HepG2 (cell line): Measurements from ENCODE around the gene DHX30. TPM values are rescaled to one million over a fixed set of nuclear protein-coding genes. Genes with fewer than 3 reads are reported as not detected.

Experiments used
- CBFB ChIP-seq: sonication (generic); formaldehyde crosslinking; IDR thresholded peaks from 2 replicates; pipeline ENCODE4 v1.4.0; 2020; ENCODE audit warnings: missing genetic modification reagents
- FOXA1 ChIP-seq, 2 experiments: fragments of 450-650 bp in 1 of 2; sonication (generic) in 1 of 2; formaldehyde crosslinking in 1 of 2; IDR thresholded peaks; 2 replicates each; pipeline versions ENCODE4 v1.4.0 to v1.6.1; 2016 to 2020; ENCODE audit warnings: missing genetic modification reagents in 1 of 2
- MED13 ChIP-seq: sonication (generic); formaldehyde crosslinking; IDR thresholded peaks from 2 replicates; pipeline ENCODE4 v1.5.0; 2020; ENCODE audit warnings: missing genetic modification reagents
- NFIB ChIP-seq: sonication (generic); formaldehyde crosslinking; IDR thresholded peaks from 2 replicates; pipeline ENCODE4 v1.9.0; 2021; ENCODE audit warnings: missing genetic modification reagents, mild to moderate bottlenecking, borderline replicate concordance
- RAD51 ChIP-seq: fragments of 450-650 bp; IDR thresholded peaks from 2 replicates; pipeline ENCODE4 v1.6.1; 2016; ENCODE audit warnings: borderline replicate concordance
- YEATS2 ChIP-seq: sonication (generic); formaldehyde crosslinking; IDR thresholded peaks from 2 replicates; pipeline ENCODE4 v1.4.0; 2020; ENCODE audit warnings: missing genetic modification reagents, borderline replicate concordance
- ZBTB42 ChIP-seq: sonication (generic); formaldehyde crosslinking; IDR thresholded peaks from 2 replicates; pipeline ENCODE4 v1.5.0; 2020; ENCODE audit warnings: mild to moderate bottlenecking, missing genetic modification reagents
- ZFP90 ChIP-seq: sonication (generic); formaldehyde crosslinking; IDR thresholded peaks from 2 replicates; pipeline ENCODE4 v1.8.0; 2022; ENCODE audit warnings: missing genetic modification reagents, mild to moderate bottlenecking, inconsistent platforms, borderline replicate concordance
- ZMYM4 ChIP-seq: sonication (generic); formaldehyde crosslinking; IDR thresholded peaks from 2 replicates; pipeline ENCODE4 v1.8.1; 2023; ENCODE audit warnings: mild to moderate bottlenecking, missing genetic modification reagents
- ZNF792 ChIP-seq: IDR thresholded peaks from 2 replicates; pipeline ENCODE4 v1.6.1; 2016
- ZSCAN25 ChIP-seq: sonication (generic); formaldehyde crosslinking; IDR thresholded peaks from 2 replicates; pipeline ENCODE4 v1.8.0; 2022; ENCODE audit warnings: mild to moderate bottlenecking, missing genetic modification reagents
- polyA plus RNA-seq, 8 experiments: library from polyadenylated mRNA; depleted of rRNA in 3 of 8; stranded (reverse) in 7 of 8; unstranded in 1 of 8; fragments of >200 nt; fragmentation: Illumina TruSeq in 4 of 8; extraction: Trizol in 4 of 8; gene quantifications; 2 replicates each; pipeline versions ENCODE4 v1.2.1 to v1.2.3, GENCODE V29; 2011 to 2016; ENCODE audit warnings: low read depth in 4 of 8, missing spikeins in 1 of 8, mixed read lengths in 1 of 8; ENCODE audit not compliant: insufficient read depth in 1 of 8
- total RNA-seq, 5 experiments: library from RNA; depleted of rRNA; stranded (reverse); fragments of >200 nt; fragmentation: Illumina TruSeq; extraction: Trizol; gene quantifications; 2 replicates each; pipeline ENCODE4 v1.2.3, GENCODE V29; 2016; ENCODE audit warnings: low read depth in 1 of 5
- TF ChIP-seq, protein P1 (sequence below): sonication (generic); formaldehyde crosslinking; IDR thresholded peaks from 2 replicates; pipeline ENCODE4 v1.4.0; 2020; ENCODE audit warnings: mild to moderate bottlenecking, missing genetic modification reagents, borderline replicate concordance
- TF ChIP-seq, protein P2 (sequence below): sonication (generic); formaldehyde crosslinking; IDR thresholded peaks from 2 replicates; pipeline ENCODE4 v1.4.0; 2020; ENCODE audit warnings: missing genetic modification reagents
- TF ChIP-seq, protein P3 (sequence below): sonication (generic); formaldehyde crosslinking; IDR thresholded peaks from 2 replicates; pipeline ENCODE4 v1.8.0; 2022; ENCODE audit warnings: mild to moderate bottlenecking, missing genetic modification reagents; ENCODE audit not compliant: insufficient replicate concordance
- TF ChIP-seq, protein P4 (sequence below): sonication (generic); formaldehyde crosslinking; IDR thresholded peaks from 2 replicates; pipeline ENCODE4 v1.5.0; 2020; ENCODE audit warnings: mild to moderate bottlenecking, low read depth, missing genetic modification reagents, borderline replicate concordance
- TF ChIP-seq, protein P5 (sequence below): sonication (generic); formaldehyde crosslinking; IDR thresholded peaks from 2 replicates; pipeline ENCODE4 v1.5.1; 2020; ENCODE audit warnings: missing genetic modification reagents, mild to moderate bottlenecking, borderline replicate concordance

Gene DHX30
- total and polyA plus RNA-seq, 2 of the 13 experiments (the other 11 are each of a cell fraction or from before 2014, with no cell fraction given): 30.6 to 59.4 TPM

DNA sequence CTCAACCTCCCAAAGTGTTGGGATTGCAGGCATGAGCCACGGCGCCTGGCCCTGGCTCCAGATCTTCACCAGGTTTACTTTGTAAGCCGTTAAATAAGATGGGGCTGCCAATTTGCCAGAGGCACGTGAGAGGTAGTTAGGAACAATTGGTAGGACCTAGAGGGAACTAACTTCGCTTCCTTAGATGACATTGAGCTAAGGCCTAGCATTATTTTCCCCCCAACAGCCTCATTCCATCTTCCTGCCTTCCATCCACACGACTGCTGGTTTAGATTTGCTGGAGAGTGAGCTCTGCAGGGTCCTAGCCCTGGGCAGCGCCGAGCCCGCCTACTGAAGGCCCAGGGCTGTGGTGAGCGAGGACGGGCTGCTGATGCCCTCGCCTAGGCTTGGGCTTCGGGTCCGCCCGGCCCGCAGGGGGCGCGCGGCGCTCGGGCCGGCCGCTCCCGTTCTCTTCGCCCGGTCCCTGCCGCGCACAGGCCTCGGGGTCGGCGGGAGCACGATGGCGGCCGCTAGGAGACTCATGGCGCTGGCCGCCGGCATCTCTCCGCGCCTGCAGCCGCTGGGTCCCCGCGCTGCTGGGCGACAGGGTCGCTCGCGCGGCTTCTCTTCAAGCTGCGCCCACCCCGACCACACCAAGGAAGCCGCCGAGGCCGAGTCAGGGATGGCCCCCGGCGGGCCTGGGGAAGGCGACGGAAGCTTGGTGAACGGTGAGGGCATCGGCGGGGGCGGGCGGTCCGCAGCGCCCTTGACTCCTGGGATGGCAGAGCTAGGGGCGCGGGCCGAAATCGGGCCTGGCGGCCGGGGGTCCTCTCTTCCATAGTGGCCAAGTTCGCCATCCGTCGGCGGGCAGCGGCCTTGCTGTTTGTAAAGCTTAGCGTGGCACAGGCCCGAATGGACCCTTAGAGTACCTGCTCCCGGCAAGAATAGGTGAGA, 21.9 kb downstream of the DHX30 start (continued):
- TF ChIP-seq, protein P1, sequence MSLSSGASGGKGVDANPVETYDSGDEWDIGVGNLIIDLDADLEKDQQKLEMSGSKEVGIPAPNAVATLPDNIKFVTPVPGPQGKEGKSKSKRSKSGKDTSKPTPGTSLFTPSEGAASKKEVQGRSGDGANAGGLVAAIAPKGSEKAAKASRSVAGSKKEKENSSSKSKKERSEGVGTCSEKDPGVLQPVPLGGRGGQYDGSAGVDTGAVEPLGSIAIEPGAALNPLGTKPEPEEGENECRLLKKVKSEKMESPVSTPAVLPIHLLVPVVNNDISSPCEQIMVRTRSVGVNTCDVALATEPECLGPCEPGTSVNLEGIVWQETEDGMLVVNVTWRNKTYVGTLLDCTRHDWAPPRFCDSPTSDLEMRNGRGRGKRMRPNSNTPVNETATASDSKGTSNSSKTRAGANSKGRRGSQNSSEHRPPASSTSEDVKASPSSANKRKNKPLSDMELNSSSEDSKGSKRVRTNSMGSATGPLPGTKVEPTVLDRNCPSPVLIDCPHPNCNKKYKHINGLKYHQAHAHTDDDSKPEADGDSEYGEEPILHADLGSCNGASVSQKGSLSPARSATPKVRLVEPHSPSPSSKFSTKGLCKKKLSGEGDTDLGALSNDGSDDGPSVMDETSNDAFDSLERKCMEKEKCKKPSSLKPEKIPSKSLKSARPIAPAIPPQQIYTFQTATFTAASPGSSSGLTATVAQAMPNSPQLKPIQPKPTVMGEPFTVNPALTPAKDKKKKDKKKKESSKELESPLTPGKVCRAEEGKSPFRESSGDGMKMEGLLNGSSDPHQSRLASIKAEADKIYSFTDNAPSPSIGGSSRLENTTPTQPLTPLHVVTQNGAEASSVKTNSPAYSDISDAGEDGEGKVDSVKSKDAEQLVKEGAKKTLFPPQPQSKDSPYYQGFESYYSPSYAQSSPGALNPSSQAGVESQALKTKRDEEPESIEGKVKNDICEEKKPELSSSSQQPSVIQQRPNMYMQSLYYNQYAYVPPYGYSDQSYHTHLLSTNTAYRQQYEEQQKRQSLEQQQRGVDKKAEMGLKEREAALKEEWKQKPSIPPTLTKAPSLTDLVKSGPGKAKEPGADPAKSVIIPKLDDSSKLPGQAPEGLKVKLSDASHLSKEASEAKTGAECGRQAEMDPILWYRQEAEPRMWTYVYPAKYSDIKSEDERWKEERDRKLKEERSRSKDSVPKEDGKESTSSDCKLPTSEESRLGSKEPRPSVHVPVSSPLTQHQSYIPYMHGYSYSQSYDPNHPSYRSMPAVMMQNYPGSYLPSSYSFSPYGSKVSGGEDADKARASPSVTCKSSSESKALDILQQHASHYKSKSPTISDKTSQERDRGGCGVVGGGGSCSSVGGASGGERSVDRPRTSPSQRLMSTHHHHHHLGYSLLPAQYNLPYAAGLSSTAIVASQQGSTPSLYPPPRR: no peak
- TF ChIP-seq, protein P2, sequence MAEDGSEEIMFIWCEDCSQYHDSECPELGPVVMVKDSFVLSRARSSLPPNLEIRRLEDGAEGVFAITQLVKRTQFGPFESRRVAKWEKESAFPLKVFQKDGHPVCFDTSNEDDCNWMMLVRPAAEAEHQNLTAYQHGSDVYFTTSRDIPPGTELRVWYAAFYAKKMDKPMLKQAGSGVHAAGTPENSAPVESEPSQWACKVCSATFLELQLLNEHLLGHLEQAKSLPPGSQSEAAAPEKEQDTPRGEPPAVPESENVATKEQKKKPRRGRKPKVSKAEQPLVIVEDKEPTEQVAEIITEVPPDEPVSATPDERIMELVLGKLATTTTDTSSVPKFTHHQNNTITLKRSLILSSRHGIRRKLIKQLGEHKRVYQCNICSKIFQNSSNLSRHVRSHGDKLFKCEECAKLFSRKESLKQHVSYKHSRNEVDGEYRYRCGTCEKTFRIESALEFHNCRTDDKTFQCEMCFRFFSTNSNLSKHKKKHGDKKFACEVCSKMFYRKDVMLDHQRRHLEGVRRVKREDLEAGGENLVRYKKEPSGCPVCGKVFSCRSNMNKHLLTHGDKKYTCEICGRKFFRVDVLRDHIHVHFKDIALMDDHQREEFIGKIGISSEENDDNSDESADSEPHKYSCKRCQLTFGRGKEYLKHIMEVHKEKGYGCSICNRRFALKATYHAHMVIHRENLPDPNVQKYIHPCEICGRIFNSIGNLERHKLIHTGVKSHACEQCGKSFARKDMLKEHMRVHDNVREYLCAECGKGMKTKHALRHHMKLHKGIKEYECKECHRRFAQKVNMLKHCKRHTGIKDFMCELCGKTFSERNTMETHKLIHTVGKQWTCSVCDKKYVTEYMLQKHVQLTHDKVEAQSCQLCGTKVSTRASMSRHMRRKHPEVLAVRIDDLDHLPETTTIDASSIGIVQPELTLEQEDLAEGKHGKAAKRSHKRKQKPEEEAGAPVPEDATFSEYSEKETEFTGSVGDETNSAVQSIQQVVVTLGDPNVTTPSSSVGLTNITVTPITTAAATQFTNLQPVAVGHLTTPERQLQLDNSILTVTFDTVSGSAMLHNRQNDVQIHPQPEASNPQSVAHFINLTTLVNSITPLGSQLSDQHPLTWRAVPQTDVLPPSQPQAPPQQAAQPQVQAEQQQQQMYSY (CRISPR knock-in tag): no peak
- TF ChIP-seq, protein P3, sequence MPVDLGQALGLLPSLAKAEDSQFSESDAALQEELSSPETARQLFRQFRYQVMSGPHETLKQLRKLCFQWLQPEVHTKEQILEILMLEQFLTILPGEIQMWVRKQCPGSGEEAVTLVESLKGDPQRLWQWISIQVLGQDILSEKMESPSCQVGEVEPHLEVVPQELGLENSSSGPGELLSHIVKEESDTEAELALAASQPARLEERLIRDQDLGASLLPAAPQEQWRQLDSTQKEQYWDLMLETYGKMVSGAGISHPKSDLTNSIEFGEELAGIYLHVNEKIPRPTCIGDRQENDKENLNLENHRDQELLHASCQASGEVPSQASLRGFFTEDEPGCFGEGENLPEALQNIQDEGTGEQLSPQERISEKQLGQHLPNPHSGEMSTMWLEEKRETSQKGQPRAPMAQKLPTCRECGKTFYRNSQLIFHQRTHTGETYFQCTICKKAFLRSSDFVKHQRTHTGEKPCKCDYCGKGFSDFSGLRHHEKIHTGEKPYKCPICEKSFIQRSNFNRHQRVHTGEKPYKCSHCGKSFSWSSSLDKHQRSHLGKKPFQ (CRISPR knock-in tag): peak; percentile 71
- TF ChIP-seq ZMYM4 (CRISPR knock-in tag) (peak; percentile 97), RAD51 (no peak), ZFP90 (CRISPR knock-in tag) (no peak; the same call in 1 of the 2 replicates), MED13 (CRISPR knock-in tag) (peak; percentile 61), ZSCAN25 (peak; percentile 76; the same call in 1 of the 2 replicates), YEATS2 (peak; percentile 77), FOXA1 (IDR thresholded peaks at IDR 0.05) (no peak), FOXA1 (CRISPR knock-in tag; IDR thresholded peaks at IDR 0.05) (no peak), ZBTB42 (0 out of 2 replicates have a peak, but pooled peaks have one; percentile 35), NFIB (no peak), ZNF792 (CRISPR knock-in tag) (no peak), CBFB (CRISPR knock-in tag) (no peak; the same call in 1 of the 2 replicates)
- TF ChIP-seq, protein P4, sequence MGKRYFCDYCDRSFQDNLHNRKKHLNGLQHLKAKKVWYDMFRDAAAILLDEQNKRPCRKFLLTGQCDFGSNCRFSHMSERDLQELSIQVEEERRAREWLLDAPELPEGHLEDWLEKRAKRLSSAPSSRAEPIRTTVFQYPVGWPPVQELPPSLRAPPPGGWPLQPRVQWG (CRISPR knock-in tag): no peak
- TF ChIP-seq, protein P5, sequence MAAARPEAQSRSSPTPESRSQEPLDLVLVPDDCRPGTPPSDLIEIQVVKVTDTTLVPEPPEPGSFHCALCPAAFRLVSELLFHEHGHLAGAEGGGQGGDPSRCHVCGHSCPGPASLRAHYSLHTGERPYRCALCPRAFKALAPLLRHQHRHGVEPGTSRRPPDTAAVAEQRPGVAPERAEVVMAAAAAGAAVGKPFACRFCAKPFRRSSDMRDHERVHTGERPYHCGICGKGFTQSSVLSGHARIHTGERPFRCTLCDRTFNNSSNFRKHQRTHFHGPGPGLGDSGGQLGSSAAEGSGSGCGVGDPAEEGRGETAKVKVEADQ: peak; percentile 87; the same call in 1 of the 2 replicates
